Endometrial microvascular endothelial cells (primary cell): ENCODE data around the gene TCF7L2. TPM values are rescaled to one million over a fixed set of nuclear protein-coding genes. Genes with fewer than 3 reads are reported as not detected.

Experiments used
- in situ Hi-C: cut with HindIII; loops from 2 replicates; pipeline ENCODE4 v1.10.0; 2017; ENCODE audit warnings: low sequenced_read_pairs, low pct_unique_long_range_greater_than_20kb; ENCODE audit errors: inconsistent ontology term
- total RNA-seq: library from RNA; depleted of rRNA; stranded (reverse); fragments of >200 nt; gene quantifications from one replicate; pipeline ENCODE4 v1.2.3, GENCODE V29; 2015; ENCODE audit errors: inconsistent ontology term

Gene TCF7L2
- total RNA-seq, 1 donor from 2014 or later = 3.8 TPM

DNA sequence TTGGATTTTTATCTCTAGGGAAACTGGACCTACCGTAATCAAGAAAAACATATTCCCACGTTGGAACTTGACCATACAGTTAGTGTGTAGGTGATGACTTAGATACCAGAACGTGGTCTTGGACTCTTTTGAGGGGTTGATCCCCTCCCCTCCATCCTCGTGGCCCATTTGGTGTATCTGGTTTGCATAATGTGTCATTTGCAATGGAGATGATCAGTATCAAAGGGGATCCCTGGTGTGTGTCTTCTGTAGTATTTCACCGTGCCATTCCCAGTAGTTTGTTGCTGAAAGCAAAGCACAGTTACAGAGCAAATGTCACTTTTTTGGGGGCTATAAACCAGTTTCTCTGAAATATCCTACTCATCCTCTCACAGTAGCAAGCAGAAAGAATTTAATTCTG is 217.7 kb downstream of the TCF7L2 start:
- in situ Hi-C loops = no loop called here

DNA sequence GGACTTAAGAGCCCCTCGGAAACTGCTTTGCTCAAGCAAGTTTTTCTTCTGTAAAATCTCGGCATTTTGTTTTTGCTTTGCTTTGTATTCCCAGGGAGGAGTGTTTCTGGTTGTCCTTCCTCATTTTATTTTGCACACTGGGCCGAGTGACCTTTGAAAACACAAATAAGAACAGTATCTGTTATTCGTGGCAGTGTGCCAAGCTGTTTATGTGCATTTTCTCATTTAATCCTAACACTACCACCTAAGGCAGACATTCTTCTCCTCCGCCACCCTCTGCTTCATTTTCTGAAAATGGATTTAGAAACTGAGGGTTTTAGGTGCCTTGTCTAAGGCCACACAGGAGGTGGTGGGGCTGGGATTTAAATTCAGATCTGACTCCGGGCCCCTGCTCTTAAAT is 218.5 kb downstream of the TCF7L2 start:
- in situ Hi-C loops = no loop called here

DNA sequence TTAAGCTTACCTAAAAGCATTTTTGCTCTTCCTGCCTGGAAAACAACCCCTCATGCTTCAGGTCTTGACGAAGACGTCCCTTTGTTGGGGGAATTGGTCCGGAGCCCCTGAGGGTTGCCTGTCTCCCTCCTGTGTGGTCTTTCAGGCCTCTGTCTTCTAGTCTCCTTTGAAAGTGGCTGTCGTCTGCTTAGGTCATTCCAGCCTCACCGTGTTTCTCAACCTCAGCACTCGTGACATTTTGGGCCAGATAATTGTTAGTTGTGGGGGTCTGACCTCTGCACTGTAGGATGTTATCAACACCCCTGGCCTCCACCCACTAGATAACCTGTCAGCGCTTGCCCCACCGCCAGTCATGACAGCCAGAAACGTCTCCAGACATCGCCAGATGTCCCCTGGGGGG is 219.1 kb downstream of the TCF7L2 start:
- in situ Hi-C loops = no loop called here

DNA sequence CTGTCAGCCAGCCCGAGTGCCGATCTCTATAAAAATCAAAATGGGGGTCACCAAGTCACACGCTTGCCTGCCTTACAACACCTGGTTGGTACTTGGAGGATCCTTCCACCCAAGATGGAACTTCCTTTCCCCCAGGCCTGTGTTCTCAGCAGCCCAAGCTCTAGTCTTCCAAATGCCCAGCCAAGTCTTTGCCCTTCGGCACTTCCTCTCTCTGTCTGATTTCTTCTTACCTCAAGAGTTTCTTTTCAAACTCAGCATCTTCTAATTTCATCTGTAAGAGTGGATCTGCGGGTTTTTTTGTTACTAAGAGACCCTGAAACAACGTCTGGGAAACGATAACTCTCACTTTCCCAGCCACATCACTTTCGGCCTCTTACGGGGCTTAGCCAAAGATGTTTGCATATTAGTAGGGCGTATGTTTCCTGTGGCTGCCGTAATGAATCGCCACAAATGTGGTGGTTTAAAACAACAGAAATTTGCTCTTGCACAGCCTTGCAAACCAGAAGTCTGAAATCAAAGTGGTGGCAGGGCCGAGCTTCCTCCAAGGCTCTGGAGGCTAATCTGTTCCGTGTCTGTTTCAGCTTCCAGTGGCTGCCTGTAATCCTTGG is 219.9 kb downstream of the TCF7L2 start:
- in situ Hi-C loops = no loop called here

DNA sequence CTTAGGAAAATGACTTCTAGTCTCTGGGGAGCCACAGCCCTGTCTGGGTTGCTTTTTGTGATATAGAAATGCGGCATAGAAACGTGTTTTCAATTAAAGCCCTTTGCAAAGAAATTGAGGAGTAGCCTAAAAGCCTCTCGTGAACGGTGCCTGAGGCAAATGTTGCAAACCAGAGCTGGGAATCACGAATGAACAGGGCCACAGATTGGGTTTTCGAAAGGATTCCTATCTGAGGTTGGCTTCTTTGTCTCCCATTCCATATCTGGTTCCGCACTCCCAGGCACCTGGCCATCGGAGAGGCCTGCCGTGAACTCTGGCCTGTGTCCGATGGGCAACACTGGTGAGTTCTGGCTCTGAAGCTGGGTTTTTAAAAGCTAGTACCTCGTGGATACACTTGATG is 221.6 kb downstream of the TCF7L2 start:
- in situ Hi-C loops = no loop called here

DNA sequence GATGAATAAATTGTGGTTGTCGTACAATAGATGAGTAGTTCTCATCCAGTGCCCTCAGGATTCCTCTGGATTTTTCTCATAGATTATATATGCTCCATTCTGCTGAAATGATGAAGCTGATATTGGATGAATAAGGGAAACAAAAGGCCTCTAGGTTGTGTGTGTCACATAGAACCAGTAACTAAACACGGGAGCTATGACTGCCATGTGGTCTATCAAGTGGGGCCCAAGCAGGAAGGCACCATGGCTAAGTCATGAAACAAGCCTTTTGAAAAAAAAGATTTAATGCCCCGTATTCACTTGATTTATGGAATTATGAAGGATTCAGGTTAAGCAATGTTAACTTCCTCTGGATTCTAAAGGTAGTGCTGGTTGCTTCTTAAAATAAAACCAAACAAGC is 225.1 kb downstream of the TCF7L2 start:
- in situ Hi-C loops = no loop called here

DNA sequence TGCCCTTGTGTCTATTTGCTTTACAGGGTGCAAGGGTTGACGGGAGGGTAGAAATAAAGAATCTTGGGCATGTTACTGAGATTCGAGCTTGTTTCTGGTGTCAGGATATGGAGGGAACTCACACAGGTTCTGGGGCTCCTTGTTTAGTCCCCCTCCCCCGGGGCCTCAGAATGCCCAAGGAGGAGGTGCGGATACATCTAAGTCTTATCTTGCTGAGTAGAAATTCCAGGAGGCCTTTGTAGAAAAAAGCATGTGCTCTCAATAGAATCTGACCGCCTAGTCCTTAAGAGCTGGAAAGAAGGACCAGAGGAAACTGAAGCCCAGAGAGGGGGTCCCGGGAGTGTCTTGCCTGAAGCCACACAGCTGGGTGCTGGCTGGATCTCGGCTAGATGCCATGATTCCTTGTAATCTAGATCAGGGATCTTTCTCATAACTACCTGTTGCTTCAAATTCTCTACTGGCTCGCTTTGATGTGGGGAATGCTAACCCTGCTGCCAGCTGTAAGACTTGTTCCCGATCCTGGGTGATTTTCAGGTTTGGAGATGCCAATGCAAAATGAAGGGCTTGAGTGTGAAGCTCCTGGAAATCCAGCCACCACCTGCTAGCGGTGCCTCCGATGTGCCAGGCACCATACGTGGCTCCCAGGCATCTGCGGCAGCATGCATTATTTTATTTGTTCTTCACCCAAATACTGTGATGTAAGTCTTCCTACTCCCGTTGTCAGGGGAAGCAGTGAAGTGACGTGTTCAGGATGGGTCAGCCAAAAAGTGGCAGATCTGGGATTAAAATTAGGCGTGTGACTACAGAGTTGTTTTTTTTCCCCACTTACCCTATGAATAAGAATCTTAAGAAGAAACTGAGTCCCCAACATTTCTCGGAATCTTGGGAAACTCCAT is 226.0 kb downstream of the TCF7L2 start:
- in situ Hi-C loops = no loop called here

DNA sequence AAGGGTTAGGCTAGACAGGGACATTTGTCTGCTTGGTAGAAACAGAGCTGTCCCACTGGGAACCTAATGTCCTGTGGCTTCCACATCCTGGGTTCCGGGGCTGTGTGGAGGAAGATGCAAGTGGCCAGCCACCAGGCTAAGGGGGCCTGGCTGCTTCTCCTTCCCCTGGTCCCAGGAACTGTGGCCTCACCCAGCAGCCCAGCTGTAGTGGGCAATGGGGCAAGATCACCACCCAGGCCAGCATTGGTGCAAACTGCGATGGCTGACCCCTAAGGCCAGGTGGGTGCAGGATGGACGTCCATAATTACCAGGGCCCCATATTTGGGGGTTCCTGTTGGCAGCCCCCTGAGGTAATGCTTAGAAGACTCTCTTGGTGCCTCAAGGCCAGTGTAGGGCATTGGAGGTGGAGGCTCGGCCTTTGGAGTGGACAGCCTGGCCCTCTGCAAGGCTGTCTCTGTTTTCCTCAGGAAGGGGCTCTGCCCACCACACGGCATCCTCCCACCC is 226.7 kb downstream of the TCF7L2 start:
- in situ Hi-C loops = no loop called here

DNA sequence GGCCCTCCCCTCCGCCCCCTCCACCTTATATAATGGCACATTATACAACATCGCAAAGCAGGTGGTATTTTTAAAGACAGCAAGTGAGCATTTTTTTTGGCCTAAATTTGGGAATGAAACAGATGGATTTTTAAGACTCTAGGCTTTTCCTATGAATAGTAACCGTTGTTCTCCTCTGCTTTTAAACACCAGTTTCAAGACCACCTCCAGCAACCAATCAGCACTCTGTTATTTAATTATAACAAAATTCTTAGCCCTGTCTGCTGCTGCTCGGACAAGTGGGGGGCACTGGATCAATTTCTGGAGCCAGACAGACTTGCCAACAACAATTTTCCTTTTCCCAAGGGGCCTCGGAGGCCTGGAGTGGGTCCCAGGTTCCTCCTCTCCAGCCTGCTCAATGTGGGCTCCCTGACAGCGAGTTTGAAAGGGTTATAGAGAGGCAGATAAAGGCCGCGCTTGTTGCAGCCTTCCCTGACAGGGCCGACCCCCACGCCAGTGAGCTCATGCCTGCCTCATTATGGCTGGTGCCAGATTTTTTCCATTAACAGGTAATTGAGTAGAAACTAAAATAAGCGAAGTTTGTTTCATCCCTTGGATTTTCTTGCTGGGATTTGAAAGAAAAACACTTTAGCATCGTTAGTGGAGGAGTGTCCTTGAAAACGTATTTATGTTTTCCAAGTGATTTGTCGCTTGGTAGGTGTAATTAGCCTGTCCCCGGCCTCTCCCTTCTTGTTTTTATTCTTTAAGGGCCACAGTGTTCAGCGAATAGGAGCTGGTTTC is 227.3 kb downstream of the TCF7L2 start:
- in situ Hi-C loops = no loop called here

DNA sequence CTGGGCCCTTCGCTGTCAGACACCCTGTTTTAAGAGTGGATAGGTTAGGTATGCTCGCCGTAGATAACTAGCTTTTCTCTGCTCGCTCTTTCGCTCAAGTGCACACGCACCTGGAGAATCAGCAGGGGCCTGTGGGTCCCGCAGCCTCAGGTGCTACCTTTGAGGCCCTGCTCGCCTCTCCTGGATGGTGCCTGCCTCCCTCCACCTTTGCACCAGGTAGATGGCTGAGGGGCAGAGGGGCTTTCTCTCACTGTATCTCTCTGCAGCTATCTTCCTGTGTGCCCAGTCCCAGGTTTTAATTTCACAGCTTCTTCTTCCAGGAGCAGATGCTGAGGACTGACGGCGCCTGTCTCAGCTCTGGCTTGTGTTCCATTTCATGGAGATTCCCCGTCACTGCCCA is 227.9 kb downstream of the TCF7L2 start:
- in situ Hi-C loops = no loop called here

DNA sequence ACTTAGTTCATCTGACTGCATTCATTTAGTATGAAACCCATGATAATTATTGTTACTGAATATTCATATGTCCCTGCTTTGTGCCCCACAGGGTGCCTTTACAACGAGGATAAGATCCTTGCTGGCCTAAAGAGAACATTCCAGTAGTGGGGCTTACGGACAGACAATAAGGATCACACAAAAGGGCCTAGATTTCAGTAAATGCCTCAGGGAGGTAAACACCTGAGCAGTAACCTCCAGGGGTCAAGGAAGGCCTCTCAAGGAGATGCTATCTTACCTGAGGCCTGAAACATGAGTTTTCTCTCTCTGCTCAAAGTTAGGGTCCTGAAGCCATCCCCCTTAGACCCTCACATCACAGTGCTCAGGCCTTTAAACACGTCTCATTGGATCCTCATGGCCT is 228.7 kb downstream of the TCF7L2 start:
- in situ Hi-C loops = no loop called here

DNA sequence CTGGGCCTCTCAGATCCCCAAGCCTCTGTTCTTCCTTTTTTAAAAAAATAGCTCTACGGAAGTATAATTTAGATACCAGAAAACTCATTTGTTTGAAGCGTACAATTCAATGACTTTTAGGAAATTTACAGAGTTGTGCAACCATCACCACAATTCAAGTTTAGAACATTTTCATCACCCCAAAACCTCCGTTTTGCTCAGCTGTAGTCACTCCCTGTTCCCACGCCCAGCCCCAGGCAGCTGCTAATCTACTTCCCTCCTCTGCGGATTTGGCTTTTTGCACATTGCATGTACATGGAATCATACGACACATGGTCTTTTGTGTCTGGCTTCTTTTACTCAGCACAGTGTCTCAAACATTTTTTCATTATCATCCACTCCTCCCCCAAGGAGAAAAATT is 229.2 kb downstream of the TCF7L2 start:
- in situ Hi-C loops = no loop called here

DNA sequence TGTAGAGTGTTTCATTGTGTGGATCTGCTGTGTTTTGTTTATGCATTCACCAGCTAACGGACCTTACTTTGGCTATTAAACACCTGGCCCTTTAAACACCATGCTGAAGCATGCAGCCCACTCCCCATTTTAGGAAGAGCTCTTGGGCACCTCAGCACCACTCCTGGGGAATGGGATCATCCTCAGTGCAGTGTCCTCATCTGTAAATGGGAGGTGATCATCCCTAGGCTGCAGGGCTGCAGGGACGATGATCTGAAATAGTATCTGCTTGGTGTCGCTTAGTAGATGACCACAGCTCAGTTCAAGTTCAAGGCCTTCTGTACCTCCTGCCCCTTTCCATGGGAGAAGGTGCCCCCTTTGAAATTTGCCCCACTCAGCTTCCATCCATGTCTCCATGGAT is 229.9 kb downstream of the TCF7L2 start:
- in situ Hi-C loops = no loop called here

DNA sequence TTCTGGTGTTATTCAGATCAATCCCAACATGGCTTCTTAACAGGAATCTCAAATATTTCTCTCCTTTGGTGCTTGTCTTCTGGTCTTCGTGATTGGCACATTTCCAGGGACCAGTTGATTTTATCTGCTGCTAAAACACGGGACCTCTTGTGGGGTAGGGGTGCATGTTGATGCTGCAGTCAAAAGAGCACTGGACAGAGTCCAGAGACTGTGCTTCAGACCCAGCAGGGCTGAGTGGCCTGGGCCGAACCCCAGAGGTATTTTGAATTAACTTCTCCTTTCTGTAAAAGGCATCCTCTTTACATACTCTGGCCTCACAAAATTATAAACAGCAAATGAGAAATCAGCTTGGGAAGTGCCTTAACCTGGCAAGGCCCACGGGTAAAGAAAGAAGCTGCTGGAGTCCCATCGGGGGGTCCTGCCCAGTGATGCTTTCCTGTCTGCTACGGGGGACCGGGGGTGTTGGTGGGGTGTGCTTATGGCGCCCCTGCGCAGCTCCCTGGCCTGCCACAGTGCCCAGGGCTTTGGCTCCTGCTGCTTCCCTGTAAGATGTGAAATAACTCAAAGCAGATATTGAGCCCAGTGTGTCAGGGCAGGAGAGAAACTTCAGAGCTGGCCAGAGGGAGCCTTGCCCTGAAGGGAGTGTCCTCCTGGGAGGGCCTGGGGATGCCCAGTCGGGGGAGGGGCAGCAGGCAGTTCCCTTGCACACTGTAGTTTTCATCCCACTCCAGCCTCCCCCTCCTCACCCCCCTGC is 230.5 kb downstream of the TCF7L2 start:
- in situ Hi-C loops = no loop called here

DNA sequence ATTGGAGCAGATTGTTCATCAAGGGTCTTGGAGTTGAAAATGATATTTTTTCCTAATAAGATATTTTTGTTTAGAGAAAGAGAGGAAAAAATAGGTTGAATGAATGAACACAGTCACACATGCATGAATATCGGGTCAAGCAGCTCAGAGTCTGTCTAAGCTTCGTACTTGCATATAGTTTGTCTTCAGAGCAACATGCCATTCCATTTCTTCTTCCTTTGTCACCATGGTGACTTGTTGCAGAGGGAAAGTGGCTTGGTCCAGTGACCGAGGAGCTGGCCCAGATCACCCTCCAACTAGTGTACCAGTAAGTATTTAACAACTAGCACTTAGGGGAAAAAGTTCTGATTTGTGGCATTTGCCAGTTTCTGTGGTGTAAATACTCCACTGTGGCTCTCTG is 232.1 kb downstream of the TCF7L2 start:
- in situ Hi-C loops = no loop called here

DNA sequence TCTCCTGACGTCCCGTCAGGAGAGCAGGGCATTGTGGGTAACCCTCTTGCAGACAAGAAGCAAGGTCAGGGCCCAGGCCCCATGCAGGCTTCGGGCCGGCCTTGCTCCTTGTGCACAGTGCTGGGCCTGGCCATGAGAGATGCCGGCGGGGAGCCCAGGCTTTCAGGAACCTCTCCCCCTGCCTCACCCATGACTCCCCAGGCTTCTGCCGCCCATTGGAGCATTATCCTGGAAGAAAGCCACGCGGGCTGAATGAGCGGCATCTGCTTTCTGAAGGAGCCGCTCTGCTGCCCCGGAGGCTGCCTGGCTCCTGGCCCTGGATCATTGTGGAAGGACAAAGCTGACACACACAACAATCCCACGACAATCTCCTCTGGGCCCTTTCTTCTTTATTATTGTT is 233.5 kb downstream of the TCF7L2 start:
- in situ Hi-C loops = no loop called here

DNA sequence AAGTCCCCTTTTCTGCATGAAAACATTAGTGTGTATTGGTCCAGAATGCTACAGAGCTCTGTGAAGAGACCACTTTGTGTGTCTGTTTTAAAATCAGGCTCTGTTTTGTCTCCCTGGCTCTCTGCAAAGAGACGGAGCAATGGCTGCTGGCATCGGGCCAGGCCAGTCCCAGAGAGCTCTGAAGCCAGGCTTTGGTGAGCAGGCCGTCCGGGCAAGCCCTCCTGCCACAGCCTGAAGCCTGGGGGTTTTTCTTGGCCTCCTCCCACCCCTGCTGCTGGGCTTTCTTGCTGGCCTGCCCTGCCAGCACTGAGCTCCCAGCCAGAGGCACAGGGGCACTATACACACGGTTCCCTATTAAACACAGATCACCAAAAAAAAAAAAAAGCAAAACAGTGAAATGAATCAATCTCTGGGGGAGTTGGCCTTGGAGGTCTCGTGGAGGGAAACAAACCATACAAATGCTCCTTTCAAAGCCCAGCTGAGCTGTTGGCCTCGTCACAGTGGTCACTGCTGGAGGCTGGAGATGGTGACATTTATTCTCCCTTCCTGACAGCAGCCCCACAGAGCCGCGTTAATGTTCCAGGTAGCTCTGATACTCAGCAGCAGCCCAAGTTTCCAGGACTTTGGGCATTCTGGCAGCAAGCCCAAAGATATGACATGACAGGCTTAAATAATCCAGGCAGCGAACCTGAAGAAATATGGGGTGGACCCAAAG is 237.2 kb downstream of the TCF7L2 start:
- in situ Hi-C loops = no loop called here

DNA sequence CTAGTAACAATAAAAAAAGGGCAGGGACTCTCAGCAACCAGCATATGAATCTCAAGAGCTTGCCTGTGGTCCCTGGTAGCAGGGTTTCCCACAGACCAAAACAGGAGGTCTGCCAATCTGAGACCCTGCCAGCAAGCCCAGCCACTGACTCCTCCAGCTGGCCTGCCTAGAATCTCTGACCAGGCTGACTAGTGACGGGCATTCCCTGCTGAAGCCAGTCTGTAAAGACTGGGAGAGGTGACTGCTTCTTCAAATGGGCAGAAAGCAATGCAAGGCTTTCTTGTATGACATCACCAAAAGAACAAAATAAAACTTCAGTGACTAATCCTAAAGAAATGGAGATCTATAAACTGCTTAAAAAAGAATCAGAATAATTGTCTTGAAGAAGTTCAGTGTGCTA is 249.4 kb downstream of the TCF7L2 start:
- in situ Hi-C loops = no loop called here
